Measurements from ENCODE around the gene PLCB4. TPM values are rescaled to one million over a fixed set of nuclear protein-coding genes. Genes with fewer than 3 reads are reported as not detected.

Gene PLCB4
- total RNA-seq, 1 experiment from 2014 or later: 12.6 TPM

- Mint-ChIP-seq H3K4me1 (peaks cover 7% of the 10 kb centered on the region; the same call in 1 of the 2 replicates), H3K36me3 (no peaks in the 10 kb centered on the region), H3K27ac (no peak overlapping the region), H3K27me3 (ENCODE audit: low read depth) (no peaks in the 10 kb centered on the region), H3K4me3 (no peak overlapping the region), H3K9me3 (no peaks in the 10 kb centered on the region)
- POLR2A ChIA-PET: no interaction called here
- no peak for TF ChIP-seq GABPB1 (CRISPR knock-in tag; IDR thresholded peaks at IDR 0.05)
- TF ChIP-seq NR1H2 (CRISPR knock-in tag; IDR thresholded peaks at IDR 0.05): no peak
- TF ChIP-seq MLX (CRISPR knock-in tag; IDR thresholded peaks at IDR 0.05): no peak
- no peak for TF ChIP-seq NFATC4 (CRISPR knock-in tag; IDR thresholded peaks at IDR 0.05)
- no peak for TF ChIP-seq ZBTB21 (CRISPR knock-in tag; IDR thresholded peaks at IDR 0.05; ENCODE audit: borderline replicate concordance)
- TF ChIP-seq ZSCAN18 (CRISPR knock-in tag; IDR thresholded peaks at IDR 0.05): no peak
- TF ChIP-seq IRF1 (CRISPR knock-in tag; IDR thresholded peaks at IDR 0.05): no peak
- TF ChIP-seq PRDM15 (CRISPR knock-in tag; IDR thresholded peaks at IDR 0.05): no peak
- TF ChIP-seq E2F5 (CRISPR knock-in tag; IDR thresholded peaks at IDR 0.05): no peak
- TF ChIP-seq ZNF425 (CRISPR knock-in tag; conservative IDR thresholded peaks at IDR 0.05): no peak
- no peak for TF ChIP-seq ZNF396 (CRISPR knock-in tag; IDR thresholded peaks at IDR 0.05; ENCODE audit: borderline replicate concordance)
- no peak for TF ChIP-seq TEAD4 (CRISPR knock-in tag; IDR thresholded peaks at IDR 0.05)
- TF ChIP-seq TEAD1 (CRISPR knock-in tag; IDR thresholded peaks at IDR 0.05): no peak
- TF ChIP-seq CTCF (IDR thresholded peaks at IDR 0.05): no peak
- TF ChIP-seq FOXK1 (CRISPR knock-in tag; IDR thresholded peaks at IDR 0.05): no peak
- TF ChIP-seq ZMAT4 (CRISPR knock-in tag; IDR thresholded peaks at IDR 0.05): no peak
- no peak for TF ChIP-seq CBFB (CRISPR knock-in tag; IDR thresholded peaks at IDR 0.05; ENCODE audit: low read depth)
- no peak for DNase-seq (ENCODE audit: low spot score)
- CTCF ChIA-PET: interaction anchor here (0.9 kb wide), 1 partner anchor 10 kb away, joined by 3 read pairs; no protein-coding TSS in a partner anchor
- ATAC-seq: no peak
These were observed 142.3 kb downstream of the PLCB4 start for GRCh38 chr20:9211016-9211760.

All from WTC11 (cell line).